GM23338 (cell line): ENCODE measurements around the gene APRT. TPM values are rescaled to one million over a fixed set of nuclear protein-coding genes. Genes with fewer than 3 reads are reported as not detected.
"Not testable (repeated sequence)": the region's sequence is repeated elsewhere in the genome, so short reads cannot be mapped to it uniquely, and the experiment has no call there.

Source experiments
- ATAC-seq: fragments of 200-7000 bp; cut with Tn5 transposase; 3 replicates; pipeline ENCODE4 v1.9.1; 2020
- DNase-seq: peaks from one replicate; pipeline ENCODE4 v3.0.0-alpha.2; 2015; ENCODE audit warnings: low spot score
- H2AFZ ChIP-seq: fragments of 200-600 bp; sonication (generic); 2 replicates; pipeline ENCODE4 v1.8.0; 2016; ENCODE audit warnings: antibody characterized with exemption, mild to moderate bottlenecking, moderate library complexity
- H3F3A ChIP-seq: fragments of 200-600 bp; sonication (generic); replicated peaks from 2 replicates; pipeline ENCODE4 v1.8.0; 2017; ENCODE audit warnings: antibody characterized with exemption, mixed run types, low read depth
- H3K27ac ChIP-seq: fragments of 200-600 bp; sonication (generic); 2 replicates; pipeline ENCODE4 v1.6.1; 2016; ENCODE audit warnings: low read depth
- H3K27me3 ChIP-seq: fragments of 200-600 bp; sonication (generic); 2 replicates; pipeline ENCODE4 v1.8.0; 2016; ENCODE audit warnings: mild to moderate bottlenecking, mixed run types, moderate library complexity; ENCODE audit not compliant: insufficient read depth
- H3K36me3 ChIP-seq: fragments of 200-600 bp; sonication (generic); 2 replicates; pipeline ENCODE4 v1.8.0; 2016; ENCODE audit warnings: mild to moderate bottlenecking; ENCODE audit not compliant: insufficient read depth
- H3K4me1 ChIP-seq: fragments of 200-600 bp; sonication (generic); 2 replicates; pipeline ENCODE4 v1.8.0; 2016; ENCODE audit warnings: mild to moderate bottlenecking, moderate library complexity; ENCODE audit not compliant: insufficient read depth
- H3K4me2 ChIP-seq: fragments of 200-600 bp; sonication (generic); 2 replicates; pipeline ENCODE4 v1.7.1; 2017; ENCODE audit warnings: mixed run types
- H3K4me3 ChIP-seq: fragments of 200-600 bp; sonication (generic); 2 replicates; pipeline ENCODE4 v1.6.1; 2016; ENCODE audit warnings: mixed run types
- H3K79me2 ChIP-seq: fragments of 200-600 bp; sonication (generic); replicated peaks from 2 replicates; pipeline ENCODE4 v1.8.0; 2017; ENCODE audit warnings: mild to moderate bottlenecking; ENCODE audit not compliant: insufficient read depth
- H3K9me2 ChIP-seq: fragments of 200-600 bp; sonication (generic); 2 replicates; pipeline ENCODE4 v1.8.0; 2017; ENCODE audit not compliant: insufficient read depth
- H4K20me1 ChIP-seq: fragments of 200-600 bp; sonication (generic); replicated peaks from 2 replicates; pipeline ENCODE4 v1.8.0; 2017; ENCODE audit warnings: mild to moderate bottlenecking; ENCODE audit not compliant: insufficient read depth
- H3K27ac Mint-ChIP-seq: 2 replicates; pipeline ENCODE4 v1.8.0; 2020; ENCODE audit warnings: inconsistent platforms, mild to moderate bottlenecking, moderate library complexity, mixed read lengths
- H3K27me3 Mint-ChIP-seq: 3 replicates; pipeline ENCODE4 v1.8.0; 2022; ENCODE audit warnings: low read depth, mild to moderate bottlenecking, moderate library complexity, mixed read lengths, inconsistent platforms; ENCODE audit not compliant: insufficient read depth, poor library complexity
- H3K36me3 Mint-ChIP-seq: 3 replicates; pipeline ENCODE4 v1.8.0; 2021; ENCODE audit warnings: low read depth, mild to moderate bottlenecking, inconsistent platforms, moderate library complexity, mixed read lengths
- H3K4me1 Mint-ChIP-seq: 3 replicates; pipeline ENCODE4 v1.8.0; 2020; ENCODE audit warnings: mild to moderate bottlenecking, inconsistent platforms, mixed read lengths
- H3K4me3 Mint-ChIP-seq: 3 replicates; pipeline ENCODE4 v1.8.0; 2021; ENCODE audit warnings: moderate library complexity, mild to moderate bottlenecking, inconsistent platforms, mixed read lengths
- H3K9me3 Mint-ChIP-seq: 3 replicates; pipeline ENCODE4 v1.8.0; 2020; ENCODE audit warnings: moderate library complexity, mild to moderate bottlenecking, inconsistent platforms, mixed read lengths
- CREB1 ChIP-seq: fragments of 250-450 bp; sonication (Bioruptor Pico); IDR thresholded peaks from 2 replicates; pipeline ENCODE4 v1.5.0; 2020; ENCODE audit warnings: low read depth, mild to moderate bottlenecking, moderate library complexity
- CTCF ChIP-seq, 2 experiments: fragments of 200-600 bp in 1 of 2; sonication (generic) in 1 of 2; conservative IDR thresholded peaks; 2 replicates each; pipeline versions ENCODE4 v1.5.1 to v1.6.1; 2016 to 2017; ENCODE audit warnings: antibody characterized with exemption in 2 of 2, low read depth in 2 of 2, mild to moderate bottlenecking in 2 of 2, moderate library complexity in 1 of 2
- ETS1 ChIP-seq: IDR thresholded peaks from 2 replicates; pipeline ENCODE4 v1.6.1; 2016; ENCODE audit warnings: antibody characterized with exemption
- EZH2 ChIP-seq: fragments of 200-600 bp; sonication (generic); IDR thresholded peaks from one replicate; pipeline ENCODE4 v1.8.0; 2017; ENCODE audit warnings: antibody characterized with exemption, mild to moderate bottlenecking, low read depth; ENCODE audit not compliant: unreplicated experiment
- EZH2phosphoT487 ChIP-seq: fragments of 200-600 bp; sonication (generic); IDR thresholded peaks from one replicate; pipeline ENCODE4 v1.8.1; 2018; ENCODE audit warnings: antibody characterized with exemption; ENCODE audit not compliant: unreplicated experiment
- JUNB ChIP-seq: IDR thresholded peaks from one replicate; pipeline ENCODE4 v1.6.1; 2016; ENCODE audit warnings: antibody characterized with exemption; ENCODE audit not compliant: unreplicated experiment
- POLR2AphosphoS5 ChIP-seq: IDR thresholded peaks from 2 replicates; pipeline ENCODE4 v1.6.1; 2016; ENCODE audit warnings: antibody characterized with exemption, low read depth
- STAT1 ChIP-seq: IDR thresholded peaks from one replicate; pipeline ENCODE4 v1.6.1; 2016; ENCODE audit warnings: antibody characterized with exemption; ENCODE audit not compliant: unreplicated experiment
- ZNF114 ChIP-seq: fragments of 250-450 bp; sonication (Bioruptor Pico); IDR thresholded peaks from 2 replicates; pipeline ENCODE4 v1.5.0; 2020; ENCODE audit warnings: mild to moderate bottlenecking, moderate library complexity
- polyA plus RNA-seq: library from polyadenylated mRNA; unstranded; fragments of >200 nt; fragmentation: Nextera tagmentation; extraction: Ambion mirVana; gene quantifications from 2 replicates; pipeline ENCODE4 v1.2.1, GENCODE V29; 2016
- total RNA-seq: library from RNA; depleted of rRNA; stranded (reverse); fragments of >200 nt; shearing (Covaris generic); gene quantifications from 2 replicates; pipeline ENCODE4 v1.2.3, GENCODE V29; 2014
- TF ChIP-seq, protein P1 (sequence below): IDR thresholded peaks from one replicate; pipeline ENCODE4 v1.6.1; 2018; ENCODE audit warnings: antibody characterized with exemption; ENCODE audit not compliant: unreplicated experiment

APRT gene
- total and polyA plus RNA-seq, 2 experiments from 2014 or later = 250 to 522 TPM

GRCh38 chr16:88788749-88789148 is 23.0 kb downstream of the APRT start:
- DNase-seq, H3K36me3 ChIP-seq, H3K4me2 ChIP-seq, H3K9me2 ChIP-seq, H3K79me2 ChIP-seq, H3K27ac Mint-ChIP-seq, H3K4me3 ChIP-seq, H3K27ac ChIP-seq, H3K9me3 Mint-ChIP-seq, H3K27me3 ChIP-seq, ATAC-seq, H3K36me3 Mint-ChIP-seq, H2AFZ ChIP-seq, H3K4me3 Mint-ChIP-seq, H4K20me1 ChIP-seq: not testable (repeated sequence)
- Mint-ChIP-seq H3K4me1 (peaks cover 20% of the 10 kb centered on the region; the same call in 2 of the 3 replicates), H3K27me3 (peaks cover 25% of the 10 kb centered on the region)
- Histone ChIP-seq H3F3A (peaks cover 10% of the 10 kb centered on the region), H3K4me1 (peaks cover 12% of the 10 kb centered on the region; the same call in 1 of the 2 replicates)

DNA sequence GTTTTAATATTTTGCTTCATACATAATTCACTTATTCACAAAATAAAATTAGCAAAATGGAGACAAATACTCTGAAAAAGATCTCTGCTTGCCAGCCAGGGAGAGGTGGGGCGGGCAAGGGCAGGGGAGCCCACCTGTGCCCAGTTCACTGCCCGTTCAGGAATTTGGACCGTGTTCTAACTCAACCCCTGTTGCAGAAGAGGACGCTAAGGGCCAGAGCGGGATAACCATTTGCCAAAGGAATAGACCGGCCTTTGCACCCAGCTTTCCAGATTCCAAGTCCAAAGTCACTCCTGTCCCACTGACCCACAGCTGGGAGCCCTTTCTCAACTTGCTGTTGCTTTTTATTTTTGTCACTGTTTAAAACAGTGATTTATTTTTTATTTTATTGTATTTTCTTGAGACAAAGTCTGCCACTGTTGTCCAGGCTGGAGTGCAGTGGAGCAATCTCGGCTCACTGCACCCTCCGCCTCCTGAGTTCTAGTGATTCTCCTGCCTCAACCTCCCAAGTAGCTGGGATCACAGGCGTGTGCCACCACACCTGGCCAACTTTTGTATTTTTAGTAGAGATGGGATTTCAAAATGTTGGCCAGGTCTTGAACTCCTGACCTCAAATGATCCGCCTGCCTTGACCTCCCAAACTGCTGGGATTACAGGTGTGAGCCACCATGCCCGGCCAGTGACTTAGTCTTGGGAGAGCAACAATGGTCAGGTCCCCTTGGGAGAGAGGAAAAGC is 24.0 kb downstream of the APRT start:
- H3K9me3 Mint-ChIP-seq = no peaks in the 10 kb centered on the region
- Histone ChIP-seq H4K20me1 (0 out of 2 replicates have a peak, but pooled peaks cover 6% of the 10 kb centered on the region), H3K9me2 (no peaks in the 10 kb centered on the region), H3K36me3 (no peaks in the 10 kb centered on the region), H3K27me3 (peaks cover 4% of the 10 kb centered on the region; the same call in 1 of the 2 replicates), H3K27ac (no peak overlapping the region), H3F3A (peaks cover 17% of the 10 kb centered on the region), H2AFZ (0 out of 2 replicates have a peak overlapping the region, but pooled peaks have one; percentile 74), H3K4me2 (no peak overlapping the region), H3K4me3 (no peak overlapping the region), H3K79me2 (peaks cover 13% of the 10 kb centered on the region), H3K4me1 (peaks cover 19% of the 10 kb centered on the region; the same call in 1 of the 2 replicates)
- no peak overlapping the region for H3K27ac Mint-ChIP-seq
- H3K36me3 Mint-ChIP-seq = no peaks in the 10 kb centered on the region
- peaks cover 25% of the 10 kb centered on the region; the same call in 2 of the 3 replicates for H3K4me1 Mint-ChIP-seq
- H3K27me3 Mint-ChIP-seq = peaks cover 24% of the 10 kb centered on the region
- DNase-seq (no peak), ATAC-seq (no peak)
- no peak overlapping the region for H3K4me3 Mint-ChIP-seq
- TF ChIP-seq ZNF114 (CRISPR knock-in tag) (no peak), POLR2AphosphoS5 (no peak), EZH2 (no peak), CREB1 (CRISPR knock-in tag) (no peak), ETS1 (no peak), STAT1 (no peak), JUNB (no peak), CTCF (conservative IDR thresholded peaks at IDR 0.05; ENCODE audit: low read depth in 2 of 2) (no peak), EZH2phosphoT487 (no peak)
- TF ChIP-seq, protein P1, sequence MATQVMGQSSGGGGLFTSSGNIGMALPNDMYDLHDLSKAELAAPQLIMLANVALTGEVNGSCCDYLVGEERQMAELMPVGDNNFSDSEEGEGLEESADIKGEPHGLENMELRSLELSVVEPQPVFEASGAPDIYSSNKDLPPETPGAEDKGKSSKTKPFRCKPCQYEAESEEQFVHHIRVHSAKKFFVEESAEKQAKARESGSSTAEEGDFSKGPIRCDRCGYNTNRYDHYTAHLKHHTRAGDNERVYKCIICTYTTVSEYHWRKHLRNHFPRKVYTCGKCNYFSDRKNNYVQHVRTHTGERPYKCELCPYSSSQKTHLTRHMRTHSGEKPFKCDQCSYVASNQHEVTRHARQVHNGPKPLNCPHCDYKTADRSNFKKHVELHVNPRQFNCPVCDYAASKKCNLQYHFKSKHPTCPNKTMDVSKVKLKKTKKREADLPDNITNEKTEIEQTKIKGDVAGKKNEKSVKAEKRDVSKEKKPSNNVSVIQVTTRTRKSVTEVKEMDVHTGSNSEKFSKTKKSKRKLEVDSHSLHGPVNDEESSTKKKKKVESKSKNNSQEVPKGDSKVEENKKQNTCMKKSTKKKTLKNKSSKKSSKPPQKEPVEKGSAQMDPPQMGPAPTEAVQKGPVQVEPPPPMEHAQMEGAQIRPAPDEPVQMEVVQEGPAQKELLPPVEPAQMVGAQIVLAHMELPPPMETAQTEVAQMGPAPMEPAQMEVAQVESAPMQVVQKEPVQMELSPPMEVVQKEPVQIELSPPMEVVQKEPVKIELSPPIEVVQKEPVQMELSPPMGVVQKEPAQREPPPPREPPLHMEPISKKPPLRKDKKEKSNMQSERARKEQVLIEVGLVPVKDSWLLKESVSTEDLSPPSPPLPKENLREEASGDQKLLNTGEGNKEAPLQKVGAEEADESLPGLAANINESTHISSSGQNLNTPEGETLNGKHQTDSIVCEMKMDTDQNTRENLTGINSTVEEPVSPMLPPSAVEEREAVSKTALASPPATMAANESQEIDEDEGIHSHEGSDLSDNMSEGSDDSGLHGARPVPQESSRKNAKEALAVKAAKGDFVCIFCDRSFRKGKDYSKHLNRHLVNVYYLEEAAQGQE = no peak
